CD4-positive, alpha-beta T cell treated with Interferon alpha-2 for 1 hour (primary cell): Measurements from ENCODE around the gene MTCL1.

ENCODE experiments used
- DNase-seq, 2 donors: peaks; one replicate each; pipeline ENCODE4 v3.0.0-alpha.2; 2020 to 2022

Gene MTCL1

DNA sequence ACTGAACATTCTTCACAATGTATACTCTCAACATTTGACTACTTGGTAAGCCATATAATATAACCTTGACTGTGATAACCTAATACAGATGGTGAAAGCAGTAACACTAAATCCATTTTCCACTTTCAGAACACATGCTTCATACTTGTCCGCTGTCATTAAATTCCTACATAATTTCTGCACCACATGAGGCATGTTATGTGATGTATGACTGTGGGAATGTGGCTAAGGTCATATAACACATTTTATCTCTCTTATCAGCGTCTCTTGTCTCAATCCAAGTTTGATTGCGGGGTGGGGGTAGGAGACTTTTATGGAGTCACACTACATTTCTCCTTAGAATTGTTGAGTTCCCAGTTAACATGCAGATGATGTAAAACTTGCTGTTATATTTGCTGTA is 110.9 kb downstream of the MTCL1 start:
- no peak for DNase-seq

GRCh38 chr18:8816816-8817215 is 111.5 kb downstream of the MTCL1 start:
- no peak for DNase-seq

- no peak for DNase-seq
Measured at GRCh38 chr18:8818982-8819381, 113.6 kb downstream of the MTCL1 start.

DNA sequence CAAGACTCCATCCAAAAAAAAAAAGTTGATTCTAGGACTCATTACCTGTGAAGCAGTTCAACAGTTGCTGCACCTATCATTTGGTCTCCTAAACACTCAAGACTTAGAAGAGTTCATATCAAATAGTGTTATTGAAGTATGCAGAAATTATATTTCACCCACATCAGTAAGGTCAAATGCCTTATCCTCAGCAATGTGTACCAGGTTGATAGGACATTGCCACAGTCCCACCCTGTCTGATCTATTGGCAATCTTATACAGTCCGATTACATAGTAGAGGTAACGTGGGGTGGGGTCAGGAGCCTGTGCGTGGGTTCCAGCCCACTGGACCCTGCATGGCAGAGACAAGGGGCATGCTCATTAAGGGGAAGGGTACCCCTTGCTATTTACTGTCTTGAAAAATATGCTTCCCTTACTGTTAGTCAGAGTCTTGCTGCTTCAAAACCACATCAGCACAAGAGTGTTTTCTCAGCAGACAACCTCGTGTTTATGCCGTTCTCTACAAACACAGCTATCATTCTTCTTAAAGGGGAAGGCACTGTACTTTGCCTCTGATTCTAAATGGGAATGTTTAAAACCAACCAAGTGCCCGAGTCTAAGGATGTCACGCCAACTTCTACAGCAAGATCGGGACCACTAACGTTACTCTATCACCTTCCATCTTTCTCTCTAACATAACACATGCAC is 115.2 kb downstream of the MTCL1 start:
- no peak for DNase-seq

- no peak for DNase-seq
Measured at GRCh38 chr18:8821083-8821465, 115.7 kb downstream of the MTCL1 start.

DNA sequence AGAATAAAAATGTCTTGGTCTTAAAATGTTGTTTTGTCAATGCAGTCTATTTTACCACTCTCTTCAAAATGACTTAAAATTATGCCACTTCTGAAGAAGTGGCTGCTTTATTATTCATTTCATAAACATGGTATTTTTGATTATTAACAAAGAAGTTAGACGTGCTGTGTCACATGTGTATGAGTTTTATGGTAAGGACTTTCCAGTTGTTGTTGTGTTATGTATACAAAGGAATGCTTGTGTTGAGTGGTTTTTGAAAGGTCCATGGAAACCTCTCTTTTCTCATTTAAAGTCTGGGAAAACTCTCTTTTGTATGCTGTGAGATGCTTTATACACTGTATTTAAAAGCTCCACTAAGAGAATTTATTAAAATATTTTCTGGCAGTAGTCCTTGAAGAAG is 116.2 kb downstream of the MTCL1 start:
- no peak for DNase-seq

GRCh38 chr18:8822643-8823042 is 117.3 kb downstream of the MTCL1 start:
- DNase-seq: no peak

GRCh38 chr18:8823530-8823929 is 118.2 kb downstream of the MTCL1 start:
- DNase-seq: no peak

GRCh38 chr18:8824846-8825245 is 119.5 kb downstream of the MTCL1 start:
- no peak for DNase-seq

- DNase-seq: no peak
Measured at GRCh38 chr18:8825273-8825672, 119.9 kb downstream of the MTCL1 start.

GRCh38 chr18:8825729-8826375 is 120.5 kb downstream of the MTCL1 start:
- no peak for DNase-seq

- DNase-seq: no peak
Measured at GRCh38 chr18:8826514-8826913, 121.2 kb downstream of the MTCL1 start.

DNA sequence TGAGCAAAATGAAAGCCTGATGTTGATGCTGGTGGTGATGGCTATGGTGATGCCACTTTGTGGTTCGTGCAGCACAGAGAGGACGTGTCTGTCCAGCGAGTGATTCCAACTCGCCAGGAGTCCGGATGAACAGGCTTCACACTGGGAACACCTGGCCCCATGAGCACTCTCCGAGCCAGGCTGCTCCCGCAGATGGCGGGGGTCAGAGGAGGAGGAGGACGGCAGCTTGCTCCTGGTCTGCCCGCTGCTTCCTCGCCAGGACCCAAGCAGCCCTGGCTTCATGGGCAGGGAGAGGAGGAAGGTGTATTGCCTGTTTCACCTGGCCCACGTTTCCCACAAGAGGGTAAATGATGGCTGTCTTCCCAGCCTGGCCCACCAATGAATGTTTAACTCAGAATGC is 121.6 kb downstream of the MTCL1 start:
- no peak for DNase-seq

GRCh38 chr18:8828300-8828699 is 122.9 kb downstream of the MTCL1 start:
- no peak for DNase-seq

DNA sequence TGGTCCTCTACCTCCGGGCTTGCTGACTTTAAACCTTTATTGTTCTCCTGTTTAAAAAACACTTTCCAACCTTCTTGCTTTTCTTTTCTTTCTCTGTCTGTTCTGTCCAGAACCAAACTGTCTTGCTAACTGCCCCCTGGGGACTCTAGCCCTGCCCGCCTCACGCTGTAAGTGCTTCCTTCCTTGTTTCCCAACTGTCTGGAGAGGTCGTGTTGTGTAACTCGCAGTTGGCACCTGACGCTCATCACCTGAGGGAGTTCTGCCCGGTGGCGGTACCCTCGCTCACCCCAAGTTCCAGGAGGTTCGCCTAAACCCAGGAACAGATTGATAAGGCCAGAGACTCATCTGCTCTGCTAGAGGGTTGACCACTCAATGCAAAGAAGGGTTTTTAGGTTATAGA is 123.4 kb downstream of the MTCL1 start:
- no peak for DNase-seq

DNA sequence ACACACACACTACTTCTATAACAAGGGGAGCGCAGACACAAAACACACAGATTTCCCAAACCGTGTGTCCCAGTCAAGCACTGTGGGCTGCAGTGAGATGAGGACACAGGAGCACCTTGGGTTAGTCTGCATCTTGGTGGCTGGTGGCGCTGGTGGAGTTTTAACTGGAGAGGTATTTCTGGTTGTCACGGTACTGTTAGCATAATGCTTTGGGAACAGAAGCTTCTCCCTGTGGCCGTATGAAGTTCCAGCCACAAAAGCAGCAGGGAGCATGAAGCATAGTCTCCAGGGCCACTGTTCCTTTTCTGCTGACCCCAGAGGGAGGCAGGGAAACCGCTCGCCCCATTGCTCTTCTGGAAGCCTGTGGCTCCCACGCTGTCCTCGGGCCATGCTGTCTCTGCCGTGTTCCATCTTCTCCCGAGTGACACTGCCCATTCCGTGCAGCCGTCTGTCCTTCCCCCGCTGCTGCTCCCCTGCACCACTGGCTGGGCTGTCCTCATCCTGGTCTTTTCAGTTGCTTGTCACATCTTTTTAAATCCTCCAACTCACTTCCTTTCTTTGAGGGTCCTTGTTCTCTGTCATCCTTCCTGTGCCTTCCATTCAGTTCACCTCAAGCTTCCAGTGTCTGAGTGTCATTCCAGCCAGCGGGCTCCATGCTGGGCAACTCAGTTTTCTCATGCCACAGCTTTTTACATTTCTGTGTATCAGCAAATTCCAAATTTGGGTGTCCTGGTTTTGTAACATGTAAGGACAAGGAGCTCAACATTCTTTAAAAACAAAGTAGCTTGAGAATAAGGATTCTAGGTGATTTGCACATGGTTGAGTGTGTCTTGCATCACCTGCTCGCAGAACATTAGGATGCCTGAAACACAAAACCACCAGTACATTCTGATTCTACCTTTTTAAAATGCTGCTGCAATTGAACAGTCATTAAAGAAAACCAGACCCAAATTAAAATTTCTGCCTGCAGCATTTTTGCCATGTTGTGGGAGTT is 125.0 kb downstream of the MTCL1 start:
- no peak for DNase-seq

- no peak for DNase-seq
Measured at GRCh38 chr18:8831112-8831511, 125.8 kb downstream of the MTCL1 start.

- DNase-seq: no peak
Measured at GRCh38 chr18:8831531-8831930, 126.2 kb downstream of the MTCL1 start.

DNA sequence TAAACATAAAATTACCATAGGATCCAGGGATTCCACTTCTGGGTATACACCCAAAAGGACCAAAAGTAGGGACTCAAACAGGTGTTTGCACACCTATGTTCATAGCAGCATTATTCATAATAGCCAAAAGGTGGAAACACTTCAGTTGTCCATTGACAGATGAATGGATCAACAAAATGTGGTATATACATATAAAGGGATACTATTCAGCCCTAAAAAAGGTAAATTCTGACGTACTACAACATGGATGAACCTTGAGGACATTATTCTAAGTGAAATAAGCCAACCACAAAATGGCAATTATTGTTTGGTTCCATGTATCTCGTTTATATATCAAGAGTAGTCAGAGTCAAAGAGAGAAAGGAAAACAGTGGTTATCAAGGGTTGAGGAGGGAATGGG is 128.1 kb downstream of the MTCL1 start:
- DNase-seq: no peak

DNA sequence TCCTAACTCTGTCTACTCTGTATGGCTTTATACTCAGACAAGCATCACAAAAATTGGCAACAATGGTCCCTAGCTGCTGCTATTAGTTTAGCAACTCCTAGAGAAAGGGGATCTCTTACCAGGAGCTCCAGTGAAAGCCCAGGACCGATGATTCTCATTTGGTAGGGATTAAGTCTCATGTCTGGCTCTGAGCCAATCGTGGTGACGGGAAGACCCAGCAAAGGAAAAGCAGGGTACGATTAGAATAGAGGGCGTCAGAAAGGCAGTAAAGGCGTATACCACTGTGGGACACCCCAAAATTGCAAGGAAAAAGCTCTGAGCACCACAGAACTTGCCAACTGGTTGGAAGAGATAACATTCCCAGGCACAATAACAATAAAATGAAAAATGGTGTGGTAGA is 129.5 kb downstream of the MTCL1 start:
- no peak for DNase-seq

- DNase-seq: no peak
Measured at GRCh38 chr18:8835521-8835953, 130.2 kb downstream of the MTCL1 start.

GRCh38 chr18:8839281-8839680 is 133.9 kb downstream of the MTCL1 start:
- DNase-seq: no peak

DNA sequence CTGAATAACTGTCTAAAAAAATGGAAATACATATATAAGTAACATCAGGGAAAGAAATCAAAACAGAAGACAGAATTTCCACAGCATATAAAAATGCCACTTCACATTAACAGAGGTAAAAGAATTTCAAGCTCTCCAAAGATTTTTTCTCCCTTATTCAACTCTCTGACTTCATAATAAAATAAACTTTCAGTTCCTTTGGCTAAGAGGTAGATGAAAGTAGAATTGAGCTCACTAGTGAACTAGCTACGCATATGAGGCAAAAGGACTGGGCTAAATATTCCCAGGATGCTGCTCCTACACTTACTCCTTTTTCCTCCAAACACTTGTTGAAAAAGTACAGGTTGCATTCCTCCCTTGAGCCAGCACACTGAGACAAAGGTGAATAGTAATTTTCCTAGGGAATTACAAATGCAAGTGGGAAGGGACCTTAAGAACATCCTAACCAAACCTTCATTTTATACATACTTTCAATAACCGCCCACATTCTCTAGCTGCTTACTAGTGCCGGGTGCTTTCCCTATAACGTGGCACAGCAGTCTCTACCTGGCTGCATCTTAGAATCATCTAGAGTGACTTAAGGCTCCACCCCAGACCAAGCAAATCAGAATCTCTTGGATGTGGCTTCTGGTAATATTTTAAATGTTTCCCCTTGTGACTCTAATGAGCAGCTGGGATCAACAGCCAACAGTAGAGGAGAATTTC is 136.6 kb downstream of the MTCL1 start:
- no peak for DNase-seq
